Tibial artery (tissue), 4 donors: ENCODE measurements around the gene CFAP97.

Experiments used
- DNase-seq, 2 donors: peaks; one replicate each; pipeline ENCODE4 v3.0.0-alpha.2; 2019
- H3K27ac ChIP-seq, 2 donors: fragments of 200-600 bp; sonication (generic) in 1 of 2; 1 replicate in 1 of 2; 2 replicates in 1 of 2; pipeline ENCODE4 v1.5.1; 2018 to 2019; ENCODE audit warnings: mild to moderate bottlenecking in 1 of 2
- H3K27me3 ChIP-seq, 2 donors: fragments of 200-600 bp; sonication (generic) in 1 of 2; one replicate each; pipeline versions ENCODE4 v1.5.1 to v1.6.0; 2016 to 2019
- H3K36me3 ChIP-seq, 3 donors: fragments of 200-600 bp; sonication (generic) in 2 of 3; one replicate each; pipeline ENCODE4 v1.5.1; 2016 to 2019; ENCODE audit warnings: mild to moderate bottlenecking in 2 of 3
- H3K4me1 ChIP-seq, 4 donors: fragments of 200-600 bp; sonication (generic) in 2 of 4; 1 replicate in 3 of 4; 2 replicates in 1 of 4; pipeline ENCODE4 v1.5.1; 2016 to 2019
- H3K4me3 ChIP-seq, 2 donors: fragments of 200-600 bp; sonication (generic) in 1 of 2; 1 replicate in 1 of 2; 2 replicates in 1 of 2; pipeline ENCODE4 v1.5.1; 2018 to 2019; ENCODE audit warnings: mild to moderate bottlenecking in 2 of 2
- H3K9me3 ChIP-seq, 3 donors: fragments of 200-600 bp; sonication (generic) in 1 of 3; one replicate each; pipeline ENCODE4 v1.5.1; 2016 to 2019
- intact Hi-C: fragments of 100-400 bp; cut with DNase I; formaldehyde crosslinking; loops from one replicate; pipeline ENCODE4 v1.15.0; 2023; ENCODE audit warnings: low total_unique reads
- TF ChIP-seq, protein P1 (sequence below), 2 experiments: fragments of 200-600 bp in 1 of 2; fragments of 450-650 bp in 1 of 2; IDR thresholded peaks; one replicate each; pipeline ENCODE4 v1.5.1; 2017 to 2019; ENCODE audit warnings: antibody characterized with exemption in 2 of 2, mild to moderate bottlenecking in 1 of 2, moderate library complexity in 1 of 2

Gene CFAP97

DNA sequence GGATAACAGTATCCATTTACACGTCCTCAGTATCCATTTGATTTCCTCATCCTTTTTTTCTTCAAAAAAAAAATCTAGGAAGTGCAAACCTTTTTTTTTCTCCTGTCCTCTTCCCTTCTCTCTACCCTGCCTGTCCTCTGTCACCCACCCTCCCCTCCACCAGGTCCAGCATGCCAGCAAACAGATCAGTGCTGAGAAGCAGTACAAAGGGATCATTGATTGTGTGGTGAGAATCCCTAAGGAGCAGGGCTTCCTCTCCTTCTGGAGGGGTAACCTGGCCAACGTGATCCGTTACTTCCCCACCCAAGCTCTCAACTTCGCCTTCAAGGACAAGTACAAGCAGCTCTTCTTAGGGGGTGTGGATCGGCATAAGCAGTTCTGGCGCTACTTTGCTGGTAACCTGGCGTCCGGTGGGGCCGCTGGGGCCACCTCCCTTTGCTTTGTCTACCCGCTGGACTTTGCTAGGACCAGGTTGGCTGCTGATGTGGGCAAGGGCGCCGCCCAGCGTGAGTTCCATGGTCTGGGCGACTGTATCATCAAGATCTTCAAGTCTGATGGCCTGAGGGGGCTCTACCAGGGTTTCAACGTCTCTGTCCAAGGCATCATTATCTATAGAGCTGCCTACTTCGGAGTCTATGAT is 59.1 kb downstream of the CFAP97 start:
- peak overlapping the region; percentile 72 to 79 for H3K4me3 ChIP-seq

DNA sequence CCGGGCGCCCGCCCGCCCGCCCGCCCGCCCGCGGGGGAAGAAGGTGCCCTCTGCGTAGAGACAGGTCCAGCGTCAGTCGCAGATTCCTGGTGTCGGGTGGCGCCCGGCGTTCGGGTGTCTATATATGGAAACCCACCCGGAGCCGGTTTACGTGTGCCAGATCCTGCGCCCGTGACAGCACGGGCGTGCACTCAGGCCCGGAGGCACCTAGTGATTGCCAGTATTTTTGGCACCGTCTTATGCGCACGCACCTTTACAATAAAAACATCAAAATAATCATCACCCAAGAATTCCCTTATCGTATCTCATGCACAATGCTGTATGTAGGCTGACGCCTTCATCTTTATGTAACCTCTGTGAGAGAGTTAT is 60.2 kb downstream of the CFAP97 start:
- Histone ChIP-seq H3K4me3 (peak overlapping the region; percentile 72 to 79), H3K4me1 (peaks cover 0 to 38% (median 20%) of the 10 kb centered on the region in 4 donors), H3K9me3 (no peaks in the 10 kb centered on the region), H3K27me3 (no peaks in the 10 kb centered on the region), H3K36me3 (peaks cover 0 to 28% (median 17%) of the 10 kb centered on the region in 3 donors), H3K27ac (peak overlapping the region; percentile 86 to 92)
- peak; percentile 73 to 94 for DNase-seq
- intact Hi-C loops = loop anchor here (5.0 kb wide), 1 partner anchor 39 kb away; no protein-coding TSS in a partner anchor
- TF ChIP-seq, protein P1, sequence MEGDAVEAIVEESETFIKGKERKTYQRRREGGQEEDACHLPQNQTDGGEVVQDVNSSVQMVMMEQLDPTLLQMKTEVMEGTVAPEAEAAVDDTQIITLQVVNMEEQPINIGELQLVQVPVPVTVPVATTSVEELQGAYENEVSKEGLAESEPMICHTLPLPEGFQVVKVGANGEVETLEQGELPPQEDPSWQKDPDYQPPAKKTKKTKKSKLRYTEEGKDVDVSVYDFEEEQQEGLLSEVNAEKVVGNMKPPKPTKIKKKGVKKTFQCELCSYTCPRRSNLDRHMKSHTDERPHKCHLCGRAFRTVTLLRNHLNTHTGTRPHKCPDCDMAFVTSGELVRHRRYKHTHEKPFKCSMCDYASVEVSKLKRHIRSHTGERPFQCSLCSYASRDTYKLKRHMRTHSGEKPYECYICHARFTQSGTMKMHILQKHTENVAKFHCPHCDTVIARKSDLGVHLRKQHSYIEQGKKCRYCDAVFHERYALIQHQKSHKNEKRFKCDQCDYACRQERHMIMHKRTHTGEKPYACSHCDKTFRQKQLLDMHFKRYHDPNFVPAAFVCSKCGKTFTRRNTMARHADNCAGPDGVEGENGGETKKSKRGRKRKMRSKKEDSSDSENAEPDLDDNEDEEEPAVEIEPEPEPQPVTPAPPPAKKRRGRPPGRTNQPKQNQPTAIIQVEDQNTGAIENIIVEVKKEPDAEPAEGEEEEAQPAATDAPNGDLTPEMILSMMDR (IDR thresholded peaks at IDR 0.05) = no peak

More for the DNA sequence above, 59.1 kb downstream of the CFAP97 start:
- TF ChIP-seq, protein P1 (IDR thresholded peaks at IDR 0.05) = no peak
- no peaks in the 10 kb centered on the region for H3K27me3 ChIP-seq
- no peaks in the 10 kb centered on the region for H3K9me3 ChIP-seq
- intact Hi-C loops = loop anchor here (5.0 kb wide), 1 partner anchor 38 kb away; no protein-coding TSS in a partner anchor
- peaks cover 8 to 40% (median 17%) of the 10 kb centered on the region in 3 donors for H3K36me3 ChIP-seq
- DNase-seq = no peak
- peaks cover 0 to 38% (median 20%) of the 10 kb centered on the region in 4 donors for H3K4me1 ChIP-seq
- H3K27ac ChIP-seq = peak overlapping the region; percentile 86 to 92

DNA sequence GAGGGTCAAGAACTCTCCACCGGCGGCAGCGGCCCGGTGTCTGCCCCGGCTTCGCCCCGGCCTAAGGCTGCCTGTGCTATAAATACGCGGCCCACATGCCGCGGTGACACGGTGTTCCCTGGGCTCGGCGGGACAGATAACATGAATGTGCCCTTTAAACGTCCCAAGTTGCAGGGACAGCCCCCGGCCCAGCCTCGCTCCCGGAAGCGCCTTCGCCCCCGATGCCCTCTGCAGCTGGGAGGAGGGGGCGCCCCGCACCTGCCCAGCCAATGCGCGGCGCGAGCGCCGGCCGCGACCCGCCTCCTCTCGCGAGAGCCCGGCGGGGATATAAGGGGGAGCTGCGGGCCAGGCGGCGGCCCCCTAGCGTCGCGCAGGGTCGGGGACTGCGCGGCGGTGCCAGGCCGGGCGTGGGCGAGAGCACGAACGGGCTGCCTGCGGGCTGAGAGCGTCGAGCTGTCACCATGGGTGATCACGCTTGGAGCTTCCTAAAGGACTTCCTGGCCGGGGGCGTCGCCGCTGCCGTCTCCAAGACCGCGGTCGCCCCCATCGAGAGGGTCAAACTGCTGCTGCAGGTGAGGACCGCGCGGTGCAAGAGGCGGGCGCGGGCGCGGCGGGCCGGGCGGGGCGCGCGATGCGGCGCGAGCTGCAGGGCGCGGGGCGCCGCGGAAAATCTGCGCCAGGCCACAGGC is 60.7 kb downstream of the CFAP97 start, which contains the start of gene SLC25A4:
TSS of gene SLC25A4 (plus strand) at position 355 of the 689 bp plus-strand sequence. CDS start at position 462, 107 bp downstream.
- Histone ChIP-seq H3K4me1 (peaks cover 0 to 38% (median 20%) of the 10 kb centered on the region in 4 donors), H3K27ac (peak within 1 kb of the TSS; percentile 86 to 92), H3K36me3 (peaks cover 0 to 23% (median 17%) of the 10 kb centered on the region in 3 donors), H3K9me3 (no peaks in the 10 kb centered on the region), H3K27me3 (no peaks in the 10 kb centered on the region), H3K4me3 (peak within 1 kb of the TSS; percentile 72 to 79)
- intact Hi-C loops = loop anchor here (5.0 kb wide), 1 partner anchor 39 kb away; no protein-coding TSS in a partner anchor
- TF ChIP-seq, protein P1 (IDR thresholded peaks at IDR 0.05) = peak; percentile 53 to 70
- DNase-seq = peak; percentile 72 to 91

DNA sequence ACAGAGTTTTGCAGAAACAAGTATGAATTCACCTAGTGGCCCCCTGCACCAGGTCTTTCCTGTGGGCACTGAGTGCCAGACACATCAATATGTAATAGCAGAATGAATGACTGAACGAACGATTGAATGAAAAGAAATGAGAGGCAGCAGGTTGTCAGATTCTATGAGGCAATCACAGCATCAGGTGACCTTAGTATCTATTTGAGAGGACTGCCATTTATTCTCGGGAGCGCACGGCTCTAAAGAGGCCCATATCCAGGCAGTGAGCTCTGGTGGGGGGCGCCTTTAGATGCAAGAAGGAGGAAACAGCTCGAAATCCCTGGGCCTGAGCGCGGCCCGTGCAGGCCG is 61.3 kb downstream of the CFAP97 start:
- H3K9me3 ChIP-seq = no peaks in the 10 kb centered on the region
- intact Hi-C loops = loop anchor here (5.0 kb wide), 1 partner anchor 40 kb away; no protein-coding TSS in a partner anchor
- H3K36me3 ChIP-seq = peaks cover 0 to 18% (median 13%) of the 10 kb centered on the region in 3 donors
- H3K27ac ChIP-seq = peak overlapping the region; percentile 86 to 92
- peak overlapping the region; percentile 72 to 79 for H3K4me3 ChIP-seq
- H3K4me1 ChIP-seq = peaks cover 0 to 38% (median 20%) of the 10 kb centered on the region in 4 donors
- H3K27me3 ChIP-seq = no peaks in the 10 kb centered on the region
- TF ChIP-seq, protein P1 (IDR thresholded peaks at IDR 0.05) = no peak
- no peak for DNase-seq

DNA sequence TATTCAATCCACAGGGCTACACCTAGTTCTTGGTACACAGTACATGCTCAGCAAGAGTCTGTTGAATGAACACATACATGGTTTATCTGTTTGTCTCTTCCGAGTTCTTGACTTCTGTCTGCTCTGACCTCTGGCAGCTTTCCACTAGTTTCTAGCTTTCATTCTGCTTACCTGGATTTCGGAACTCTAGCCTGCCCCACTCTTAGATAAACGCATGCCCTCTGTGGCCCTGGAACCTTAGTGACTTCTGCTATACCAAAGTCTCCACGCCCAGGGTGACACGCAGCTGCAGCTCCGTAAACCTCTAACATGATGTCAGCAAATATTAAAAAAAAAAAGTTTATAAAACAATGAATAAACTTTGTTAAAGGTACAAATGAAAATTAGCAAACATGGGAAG is 62.0 kb downstream of the CFAP97 start:
- TF ChIP-seq, protein P1 (IDR thresholded peaks at IDR 0.05) = no peak
- no peak for DNase-seq
- intact Hi-C loops = loop anchor here (5.0 kb wide), 1 partner anchor 41 kb away; no protein-coding TSS in a partner anchor
- Histone ChIP-seq H3K27me3 (no peaks in the 10 kb centered on the region), H3K36me3 (peaks cover 0 to 12% (median 5%) of the 10 kb centered on the region in 3 donors), H3K4me1 (peaks cover 0 to 38% (median 20%) of the 10 kb centered on the region in 4 donors), H3K9me3 (no peaks in the 10 kb centered on the region), H3K4me3 (no peak overlapping the region), H3K27ac (peak overlapping the region in 1 of 2 donors; percentile 86)
